ENCODE data around the gene DMD. TPM values are rescaled to one million over a fixed set of nuclear protein-coding genes. Genes with fewer than 3 reads are reported as not detected.

Gene DMD
- total and polyA plus RNA-seq, 2 donors (not counting 1 experiment from before 2014, with no cell fraction given): 5.1 to 7.2 TPM

DNA sequence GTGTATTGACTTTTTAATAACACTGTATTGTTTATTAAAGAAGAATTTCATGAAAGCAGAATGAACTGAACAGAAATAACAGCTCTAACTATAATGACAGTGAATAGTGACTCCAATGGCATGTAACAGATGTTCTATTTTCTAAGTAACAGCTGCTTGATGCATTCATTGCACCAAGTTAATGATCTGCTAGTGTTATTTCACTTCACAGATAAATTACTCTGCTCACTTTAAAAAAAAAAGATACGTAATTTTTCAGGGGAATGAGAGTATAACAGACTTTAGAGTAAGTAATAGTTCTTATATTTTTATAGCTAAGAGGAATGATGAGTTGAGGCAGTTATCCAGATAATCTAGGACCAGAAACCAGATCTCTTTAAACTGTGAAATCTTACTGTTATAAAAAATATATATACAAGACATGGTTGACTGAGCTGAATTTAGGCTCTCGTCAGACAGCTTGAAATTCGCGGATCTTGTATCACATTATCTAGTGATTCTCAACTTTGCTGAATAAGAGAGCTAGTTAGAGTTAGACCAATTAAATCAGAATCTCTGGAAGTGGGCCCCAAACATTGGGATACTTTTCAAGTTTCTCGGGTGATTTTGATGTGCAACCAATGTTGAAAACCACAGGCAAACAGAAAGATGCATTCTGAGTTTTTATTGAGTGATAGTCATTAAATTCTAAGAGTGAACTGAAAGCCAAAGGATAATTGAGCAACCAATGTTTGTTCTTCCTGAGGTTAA is 840.7 kb downstream of the DMD start:
- Histone ChIP-seq H3K4me3 (replicated peaks in 1 of 4; ENCODE audit: control extremely low read depth in 1 of 4, insufficient read depth in 1 of 4, low read depth in 3 of 4, low read length in 4 of 4) (no peak overlapping the region), H3K79me2 (ENCODE audit: control insufficient read depth, insufficient read depth, low read length) (no peaks in the 10 kb centered on the region), H3K27me3 (ENCODE audit: control insufficient read depth, insufficient read depth, low read length) (no peaks in the 10 kb centered on the region), H3K9ac (ENCODE audit: insufficient read depth, low read length) (no peak overlapping the region), H3K4me1 (ENCODE audit: control insufficient read depth, extremely low read depth, insufficient read depth, low read length) (no peaks in the 10 kb centered on the region), H3K27ac (ENCODE audit: insufficient read depth, low read length) (no peak overlapping the region), H3K9me3 (ENCODE audit: control insufficient read depth, insufficient read depth, low read depth, low read length) (no peaks in the 10 kb centered on the region), H3K36me3 (ENCODE audit: control insufficient read depth, insufficient read depth, low read length) (no peaks in the 10 kb centered on the region), H2AFZ (ENCODE audit: low read length) (no peak overlapping the region), H3K4me2 (ENCODE audit: extremely low read depth, insufficient read depth, low read length) (no peak overlapping the region), H4K20me1 (ENCODE audit: control insufficient read depth, extremely low read depth, insufficient read depth, low read length) (no peaks in the 10 kb centered on the region)
- DNase-seq (ENCODE audit: low read depth in 2 of 2): peak in 1 of 2 donors; percentile 0
- TF ChIP-seq, protein P1, sequence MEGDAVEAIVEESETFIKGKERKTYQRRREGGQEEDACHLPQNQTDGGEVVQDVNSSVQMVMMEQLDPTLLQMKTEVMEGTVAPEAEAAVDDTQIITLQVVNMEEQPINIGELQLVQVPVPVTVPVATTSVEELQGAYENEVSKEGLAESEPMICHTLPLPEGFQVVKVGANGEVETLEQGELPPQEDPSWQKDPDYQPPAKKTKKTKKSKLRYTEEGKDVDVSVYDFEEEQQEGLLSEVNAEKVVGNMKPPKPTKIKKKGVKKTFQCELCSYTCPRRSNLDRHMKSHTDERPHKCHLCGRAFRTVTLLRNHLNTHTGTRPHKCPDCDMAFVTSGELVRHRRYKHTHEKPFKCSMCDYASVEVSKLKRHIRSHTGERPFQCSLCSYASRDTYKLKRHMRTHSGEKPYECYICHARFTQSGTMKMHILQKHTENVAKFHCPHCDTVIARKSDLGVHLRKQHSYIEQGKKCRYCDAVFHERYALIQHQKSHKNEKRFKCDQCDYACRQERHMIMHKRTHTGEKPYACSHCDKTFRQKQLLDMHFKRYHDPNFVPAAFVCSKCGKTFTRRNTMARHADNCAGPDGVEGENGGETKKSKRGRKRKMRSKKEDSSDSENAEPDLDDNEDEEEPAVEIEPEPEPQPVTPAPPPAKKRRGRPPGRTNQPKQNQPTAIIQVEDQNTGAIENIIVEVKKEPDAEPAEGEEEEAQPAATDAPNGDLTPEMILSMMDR (conservative IDR thresholded peaks at IDR 0.05 in 1 of 2, IDR thresholded peaks at IDR 0.05 in 1 of 2; ENCODE audit: low read depth in 1 of 2, low read length in 2 of 2): no peak

DNA sequence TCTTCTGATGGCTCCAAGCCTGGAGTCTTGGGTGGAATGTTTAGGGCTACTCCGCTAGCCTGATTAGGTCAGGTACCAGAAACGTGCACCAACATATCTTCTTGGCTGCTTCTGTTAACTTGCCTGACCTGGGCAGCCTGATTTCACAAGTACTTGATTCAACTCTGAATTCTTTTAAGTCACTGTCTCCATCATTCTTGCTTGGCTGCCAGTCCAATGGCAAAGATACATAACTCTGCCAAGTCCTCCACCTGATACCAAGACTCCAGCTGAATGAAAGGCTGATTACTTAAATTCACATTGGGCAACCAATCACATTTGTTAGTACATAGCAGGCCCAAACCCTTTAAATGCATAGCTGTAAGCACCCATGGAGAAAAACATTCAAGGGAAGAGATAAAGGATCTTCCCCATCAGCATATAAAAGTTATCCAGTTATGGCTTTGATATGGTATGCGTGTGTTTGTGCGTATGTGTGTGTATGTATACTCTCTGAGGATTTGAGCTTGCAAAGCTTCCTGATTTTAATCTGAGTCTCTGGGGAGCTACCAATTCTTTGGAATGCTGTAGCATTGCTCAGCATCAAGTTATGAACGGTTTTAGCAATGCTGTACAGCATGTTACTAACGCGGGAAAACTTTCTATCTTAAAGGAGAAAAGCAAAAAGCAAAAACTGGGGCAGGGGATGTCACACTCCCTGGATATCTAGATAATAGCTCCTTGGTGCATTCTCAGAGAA is 917.2 kb downstream of the DMD start:
- no peak for DNase-seq (ENCODE audit: low read depth in 2 of 2)
- Histone ChIP-seq H3K27ac (ENCODE audit: insufficient read depth, low read length) (no peak overlapping the region), H3K4me3 (replicated peaks in 1 of 4; ENCODE audit: control extremely low read depth in 1 of 4, insufficient read depth in 1 of 4, low read depth in 3 of 4, low read length in 4 of 4) (no peak overlapping the region), H3K9me3 (ENCODE audit: control insufficient read depth, insufficient read depth, low read depth, low read length) (no peaks in the 10 kb centered on the region), H3K4me1 (ENCODE audit: control insufficient read depth, extremely low read depth, insufficient read depth, low read length) (no peaks in the 10 kb centered on the region), H3K9ac (ENCODE audit: insufficient read depth, low read length) (no peak overlapping the region), H3K36me3 (ENCODE audit: control insufficient read depth, insufficient read depth, low read length) (no peaks in the 10 kb centered on the region), H3K27me3 (ENCODE audit: control insufficient read depth, insufficient read depth, low read length) (no peaks in the 10 kb centered on the region), H2AFZ (ENCODE audit: low read length) (no peak overlapping the region), H3K4me2 (ENCODE audit: extremely low read depth, insufficient read depth, low read length) (no peak overlapping the region), H4K20me1 (ENCODE audit: control insufficient read depth, extremely low read depth, insufficient read depth, low read length) (no peaks in the 10 kb centered on the region), H3K79me2 (ENCODE audit: control insufficient read depth, insufficient read depth, low read length) (no peaks in the 10 kb centered on the region)
- TF ChIP-seq, protein P1 (conservative IDR thresholded peaks at IDR 0.05 in 1 of 2, IDR thresholded peaks at IDR 0.05 in 1 of 2; ENCODE audit: low read depth in 1 of 2, low read length in 2 of 2): no peak
- no peak for TF ChIP-seq EZH2 (IDR thresholded peaks at IDR 0.05; ENCODE audit: low read length, missing control alignments)

DNA sequence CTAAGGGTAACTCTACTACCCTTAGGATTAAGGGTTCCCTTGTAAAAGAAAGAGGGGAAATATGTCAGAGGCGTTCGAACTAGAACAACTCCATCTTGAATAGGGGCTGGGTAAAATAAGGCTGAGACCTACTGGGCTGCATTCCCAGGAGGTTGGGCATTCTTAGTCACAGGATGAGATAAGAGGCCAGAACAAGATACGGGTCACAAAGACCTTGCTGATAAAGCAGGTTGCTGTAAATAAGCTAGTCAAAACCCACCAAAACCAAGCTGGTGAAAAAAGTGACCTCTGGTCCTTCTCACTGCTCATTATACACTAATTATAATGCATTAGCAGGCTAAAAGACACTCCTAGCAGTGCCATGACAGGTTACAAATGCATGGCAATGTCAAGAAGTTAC is 922.0 kb downstream of the DMD start:
- Histone ChIP-seq H3K4me1 (ENCODE audit: control insufficient read depth, extremely low read depth, insufficient read depth, low read length) (no peaks in the 10 kb centered on the region), H3K79me2 (ENCODE audit: control insufficient read depth, insufficient read depth, low read length) (no peaks in the 10 kb centered on the region), H3K4me3 (replicated peaks in 1 of 4; ENCODE audit: control extremely low read depth in 1 of 4, insufficient read depth in 1 of 4, low read depth in 3 of 4, low read length in 4 of 4) (no peak overlapping the region), H3K9me3 (ENCODE audit: control insufficient read depth, insufficient read depth, low read depth, low read length) (no peaks in the 10 kb centered on the region), H3K27me3 (ENCODE audit: control insufficient read depth, insufficient read depth, low read length) (no peaks in the 10 kb centered on the region), H3K36me3 (ENCODE audit: control insufficient read depth, insufficient read depth, low read length) (no peaks in the 10 kb centered on the region), H4K20me1 (ENCODE audit: control insufficient read depth, extremely low read depth, insufficient read depth, low read length) (no peaks in the 10 kb centered on the region), H3K4me2 (ENCODE audit: extremely low read depth, insufficient read depth, low read length) (no peak overlapping the region), H3K9ac (ENCODE audit: insufficient read depth, low read length) (no peak overlapping the region), H2AFZ (ENCODE audit: low read length) (no peak overlapping the region), H3K27ac (ENCODE audit: insufficient read depth, low read length) (no peak overlapping the region)
- no peak for DNase-seq (ENCODE audit: low read depth in 2 of 2)
- no peak for TF ChIP-seq EZH2 (IDR thresholded peaks at IDR 0.05; ENCODE audit: low read length, missing control alignments)
- TF ChIP-seq, protein P1 (conservative IDR thresholded peaks at IDR 0.05 in 1 of 2, IDR thresholded peaks at IDR 0.05 in 1 of 2; ENCODE audit: low read depth in 1 of 2, low read length in 2 of 2): no peak
